H9 (cell line): ENCODE data around the gene TOP1. TPM values are rescaled to one million over a fixed set of nuclear protein-coding genes. Genes with fewer than 3 reads are reported as not detected.

Experiments used
- DNase-seq: peaks from one replicate; pipeline ENCODE4 v3.0.0-alpha.2; 2017
- H2AFZ ChIP-seq: one replicate; pipeline ENCODE4 v1.6.1; 2013; ENCODE audit warnings: mild to moderate bottlenecking, low read length, control low read depth, moderate library complexity
- H2AK5ac ChIP-seq: 2 replicates; pipeline ENCODE4 v1.6.1; 2013; ENCODE audit warnings: low read length, control low read depth, mixed read lengths; ENCODE audit not compliant: insufficient read length
- H2BK120ac ChIP-seq: one replicate; pipeline ENCODE4 v1.6.1; 2013; ENCODE audit warnings: low read depth, mild to moderate bottlenecking, low read length, control low read depth, inconsistent platforms; ENCODE audit not compliant: poor library complexity, severe bottlenecking
- H2BK12ac ChIP-seq: 2 replicates; pipeline ENCODE4 v1.6.1; 2013; ENCODE audit warnings: low read length, control low read depth, mixed read lengths, low read depth; ENCODE audit not compliant: insufficient read length
- H2BK15ac ChIP-seq: 2 replicates; pipeline ENCODE4 v1.6.1; 2013; ENCODE audit warnings: low read depth, low read length, control low read depth
- H2BK20ac ChIP-seq: one replicate; pipeline ENCODE4 v1.6.1; 2013; ENCODE audit warnings: low read depth, mild to moderate bottlenecking, low read length, control low read depth, inconsistent platforms; ENCODE audit not compliant: poor library complexity, severe bottlenecking
- H2BK5ac ChIP-seq: 2 replicates; pipeline ENCODE4 v1.6.1; 2013; ENCODE audit warnings: low read length, control low read depth, mixed read lengths; ENCODE audit not compliant: insufficient read length
- H3K14ac ChIP-seq: 2 replicates; pipeline ENCODE4 v1.6.1; 2013; ENCODE audit warnings: low read length, control low read depth; ENCODE audit not compliant: insufficient read depth
- H3K18ac ChIP-seq: 2 replicates; pipeline ENCODE4 v1.6.1; 2013; ENCODE audit warnings: low read depth, mild to moderate bottlenecking, mixed read lengths, low read length, control low read depth; ENCODE audit not compliant: insufficient read length
- H3K23ac ChIP-seq: 2 replicates; pipeline ENCODE4 v1.6.1; 2013; ENCODE audit warnings: low read length, control low read depth, mixed read lengths, low read depth; ENCODE audit not compliant: insufficient read length
- H3K23me2 ChIP-seq: 2 replicates; pipeline ENCODE4 v1.6.1; 2013; ENCODE audit warnings: low read depth, mild to moderate bottlenecking, mixed read lengths, low read length, control low read depth; ENCODE audit not compliant: insufficient read length, poor library complexity, severe bottlenecking
- H3K27ac ChIP-seq: 2 replicates; pipeline ENCODE4 v1.5.1; 2013; ENCODE audit warnings: low read length, control low read depth, mixed read lengths, low read depth; ENCODE audit not compliant: insufficient read length
- H3K27me3 ChIP-seq: 2 replicates; pipeline ENCODE4 v1.6.1; 2013; ENCODE audit warnings: low read length, control low read depth, inconsistent platforms; ENCODE audit not compliant: insufficient read depth
- H3K4ac ChIP-seq: 2 replicates; pipeline ENCODE4 v1.6.1; 2013; ENCODE audit warnings: low read depth, mild to moderate bottlenecking, control low read depth, inconsistent platforms, low read length, moderate library complexity
- H3K4me1 ChIP-seq: 2 replicates; pipeline ENCODE4 v1.6.1; 2013; ENCODE audit warnings: low read length, control low read depth, inconsistent platforms; ENCODE audit not compliant: insufficient read depth
- H3K4me2 ChIP-seq: 2 replicates; pipeline ENCODE4 v1.6.1; 2013; ENCODE audit warnings: low read length, control low read depth, mixed read lengths; ENCODE audit not compliant: insufficient read length, insufficient read depth
- H3K56ac ChIP-seq: 2 replicates; pipeline ENCODE4 v1.6.1; 2013; ENCODE audit warnings: low read depth, mild to moderate bottlenecking, mixed read lengths, low read length, control low read depth; ENCODE audit not compliant: insufficient read length
- H3K79me1 ChIP-seq: 2 replicates; pipeline ENCODE4 v1.6.1; 2013; ENCODE audit warnings: low read depth, mild to moderate bottlenecking, moderate library complexity, low read length, control low read depth, inconsistent platforms; ENCODE audit not compliant: insufficient read depth, poor library complexity, severe bottlenecking
- H3K79me2 ChIP-seq: 2 replicates; pipeline ENCODE4 v1.6.1; 2013; ENCODE audit warnings: low read length, control low read depth, inconsistent platforms; ENCODE audit not compliant: insufficient read depth
- H3K9ac ChIP-seq: 2 replicates; pipeline ENCODE4 v1.6.1; 2013; ENCODE audit warnings: low read length, control low read depth, mixed read lengths; ENCODE audit not compliant: insufficient read length; ENCODE audit errors: extremely low read depth
- H3K9me3 ChIP-seq: one replicate; pipeline ENCODE4 v1.6.1; 2013; ENCODE audit warnings: low read depth, low read length, inconsistent platforms; ENCODE audit not compliant: control insufficient read depth
- H3T11ph ChIP-seq: one replicate; pipeline ENCODE4 v1.6.1; 2013; ENCODE audit warnings: mild to moderate bottlenecking, low read length, control low read depth, inconsistent platforms
- H4K20me1 ChIP-seq: one replicate; pipeline ENCODE4 v1.6.1; 2013; ENCODE audit not compliant: control insufficient read depth, insufficient read length, insufficient read depth
- H4K5ac ChIP-seq: 2 replicates; pipeline ENCODE4 v1.6.1; 2013; ENCODE audit warnings: low read depth, mild to moderate bottlenecking, mixed read lengths, low read length, control low read depth; ENCODE audit not compliant: insufficient read length
- H4K8ac ChIP-seq: replicated peaks from 2 replicates; pipeline ENCODE4 v1.6.1; 2013; ENCODE audit warnings: low read length, control low read depth, mixed read lengths, low read depth; ENCODE audit not compliant: insufficient read length
- H4K91ac ChIP-seq: 2 replicates; pipeline ENCODE4 v1.6.1; 2013; ENCODE audit warnings: low read depth, mild to moderate bottlenecking, moderate library complexity, mixed read lengths, low read length, control low read depth; ENCODE audit not compliant: insufficient read length
- H3K27ac Mint-ChIP-seq, 3 experiments: 2 replicates in 2 of 3; 3 replicates in 1 of 3; pipeline ENCODE4 v1.8.0; 2020 to 2021; ENCODE audit warnings: mixed read lengths in 3 of 3, mild to moderate bottlenecking in 1 of 3, moderate library complexity in 1 of 3
- H3K27me3 Mint-ChIP-seq: 2 replicates; pipeline ENCODE4 v1.8.0; 2021; ENCODE audit warnings: low read depth, mild to moderate bottlenecking, moderate library complexity, mixed read lengths
- H3K36me3 Mint-ChIP-seq, 3 experiments: 2 replicates in 2 of 3; 3 replicates in 1 of 3; pipeline ENCODE4 v1.8.0; 2020 to 2021; ENCODE audit warnings: low read depth in 3 of 3, mixed read lengths in 3 of 3; ENCODE audit not compliant: insufficient read depth in 1 of 3
- H3K4me1 Mint-ChIP-seq, 2 experiments: 2 replicates each; pipeline ENCODE4 v1.8.0; 2020; ENCODE audit warnings: mixed read lengths in 2 of 2
- H3K4me3 Mint-ChIP-seq, 2 experiments: 2 replicates in 1 of 2; 3 replicates in 1 of 2; pipeline ENCODE4 v1.8.0; 2020 to 2021; ENCODE audit warnings: mild to moderate bottlenecking in 2 of 2, mixed read lengths in 2 of 2, moderate library complexity in 1 of 2
- H3K9me3 Mint-ChIP-seq, 2 experiments: 2 replicates in 1 of 2; 3 replicates in 1 of 2; pipeline ENCODE4 v1.8.0; 2020; ENCODE audit warnings: mild to moderate bottlenecking in 2 of 2, mixed read lengths in 2 of 2, moderate library complexity in 1 of 2
- WGBS: extraction: QIAGEN DNeasy Blood & Tissue Kit; methylation state at CpG from one replicate; pipeline ENCODE4 v1.1.7; 2013; ENCODE audit warnings: missing lambda C conversion rate, low lambda C conversion rate, mixed read lengths; ENCODE audit not compliant: insufficient read length; ENCODE audit errors: extremely low coverage; 5-methylcytosine and 5-hydroxymethylcytosine counted together
- total RNA-seq: library from RNA; stranded (reverse); gene quantifications from 2 replicates; pipeline ENCODE4 v1.2.1, GENCODE V29; 2021
- TF ChIP-seq, protein P1 (sequence below): fragments of 200-600 bp; sonication (generic); conservative IDR thresholded peaks from 3 replicates; pipeline ENCODE4 v1.8.0; 2021; ENCODE audit warnings: antibody characterized with exemption, mild to moderate bottlenecking

Gene TOP1
- total RNA-seq, 1 experiment from 2014 or later = 96.4 TPM

DNA sequence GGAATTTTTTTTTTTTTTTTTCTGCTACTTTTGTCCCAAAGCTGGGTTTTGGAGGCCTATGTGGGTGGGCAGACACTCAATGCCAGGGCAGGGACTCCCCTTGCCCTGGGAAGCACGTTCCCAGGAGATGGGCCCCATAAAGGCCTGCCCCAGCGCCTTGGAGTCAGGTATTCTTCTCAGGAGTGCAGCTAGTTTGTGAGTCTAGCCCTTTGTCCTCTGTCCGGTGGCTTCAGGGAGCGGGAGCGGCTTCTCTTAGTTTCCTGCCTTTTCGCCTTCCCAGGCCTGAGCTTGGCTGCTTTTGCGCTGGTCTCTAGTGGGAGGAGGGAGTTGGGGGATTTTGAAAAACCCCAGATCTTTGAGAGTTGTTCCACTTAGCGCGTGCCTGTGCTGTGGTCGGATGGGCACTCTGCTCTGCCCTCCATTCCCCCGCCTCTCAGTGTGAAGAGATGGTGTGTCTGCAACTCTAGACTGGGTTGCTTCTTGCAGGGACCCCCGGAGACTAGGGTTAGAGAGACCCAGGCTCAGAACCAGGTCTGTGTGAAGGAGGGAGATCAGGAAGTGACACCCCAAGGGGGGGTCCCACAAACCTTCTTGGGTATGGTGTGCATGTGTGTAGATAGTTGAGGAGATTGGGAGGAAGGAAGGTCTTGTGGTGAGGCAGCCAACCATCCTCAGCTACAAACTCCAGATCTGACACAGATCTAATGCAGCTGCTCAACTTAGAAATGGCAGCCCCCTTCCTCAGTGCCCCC, 110.0 kb downstream of the TOP1 start:
- H3K27ac ChIP-seq = no peak overlapping the region
- H2BK5ac ChIP-seq = no peak overlapping the region
- Mint-ChIP-seq H3K36me3 (peaks cover 3 to 14% (median 11%) of the 10 kb centered on the region in 3 experiments), H3K27me3 (peaks cover 10% of the 10 kb centered on the region), H3K4me3 (peak overlapping the region; percentile 91 to 93), H3K9me3 (no peaks in the 10 kb centered on the region; a peak in 2 of 5 replicates), H3K27ac (peak overlapping the region; percentile 73 to 98 (median 97); a peak in 6 of 7 replicates), H3K4me1 (peaks cover 58 to 65% of the 10 kb centered on the region in 2 experiments)
- peak overlapping the region; percentile 74 for H3K14ac ChIP-seq
- no peaks in the 10 kb centered on the region for H3K9me3 ChIP-seq
- H3K79me1 ChIP-seq = no peaks in the 10 kb centered on the region
- no peaks in the 10 kb centered on the region for H3K27me3 ChIP-seq
- H3K4me1 ChIP-seq = peaks cover 21% of the 10 kb centered on the region; the same call in 1 of the 2 replicates
- no peak overlapping the region for H2BK12ac ChIP-seq
- no peak overlapping the region for H3K56ac ChIP-seq
- H2BK120ac ChIP-seq = no peak overlapping the region
- TF ChIP-seq, protein P1, sequence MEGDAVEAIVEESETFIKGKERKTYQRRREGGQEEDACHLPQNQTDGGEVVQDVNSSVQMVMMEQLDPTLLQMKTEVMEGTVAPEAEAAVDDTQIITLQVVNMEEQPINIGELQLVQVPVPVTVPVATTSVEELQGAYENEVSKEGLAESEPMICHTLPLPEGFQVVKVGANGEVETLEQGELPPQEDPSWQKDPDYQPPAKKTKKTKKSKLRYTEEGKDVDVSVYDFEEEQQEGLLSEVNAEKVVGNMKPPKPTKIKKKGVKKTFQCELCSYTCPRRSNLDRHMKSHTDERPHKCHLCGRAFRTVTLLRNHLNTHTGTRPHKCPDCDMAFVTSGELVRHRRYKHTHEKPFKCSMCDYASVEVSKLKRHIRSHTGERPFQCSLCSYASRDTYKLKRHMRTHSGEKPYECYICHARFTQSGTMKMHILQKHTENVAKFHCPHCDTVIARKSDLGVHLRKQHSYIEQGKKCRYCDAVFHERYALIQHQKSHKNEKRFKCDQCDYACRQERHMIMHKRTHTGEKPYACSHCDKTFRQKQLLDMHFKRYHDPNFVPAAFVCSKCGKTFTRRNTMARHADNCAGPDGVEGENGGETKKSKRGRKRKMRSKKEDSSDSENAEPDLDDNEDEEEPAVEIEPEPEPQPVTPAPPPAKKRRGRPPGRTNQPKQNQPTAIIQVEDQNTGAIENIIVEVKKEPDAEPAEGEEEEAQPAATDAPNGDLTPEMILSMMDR = no peak
- peaks cover 20% of the 10 kb centered on the region for H3K23me2 ChIP-seq
- no peak overlapping the region for H2BK20ac ChIP-seq
- peak overlapping the region; percentile 81 for H3K4me2 ChIP-seq
- H3K9ac ChIP-seq = peak overlapping the region; percentile 96
- no peak overlapping the region for H4K5ac ChIP-seq
- no peak overlapping the region for H4K91ac ChIP-seq
- no peak overlapping the region for H3K18ac ChIP-seq
- no peaks in the 10 kb centered on the region for H4K20me1 ChIP-seq
- no peak overlapping the region for H3K4ac ChIP-seq
- no CpG with 5 or more reads among the region's 12 CpGs for WGBS
- DNase-seq = no peak
- H2AFZ ChIP-seq = no peak overlapping the region
- H4K8ac ChIP-seq = no peak overlapping the region
- H2AK5ac ChIP-seq = no peak overlapping the region
- peaks cover 53% of the 10 kb centered on the region for H3K79me2 ChIP-seq
- H3K23ac ChIP-seq = no peak overlapping the region
- no peak overlapping the region for H2BK15ac ChIP-seq
- no peak overlapping the region for H3T11ph ChIP-seq
